H1 (cell line): ENCODE results near the gene CDC42BPB.

ENCODE experiments used
- CBX5 ChIP-seq: fragments of 300-800, 300-1000 bp; sonication (generic); IDR thresholded peaks from 2 replicates; pipeline ENCODE4 v1.7.1; 2016; ENCODE audit warnings: antibody characterized with exemption, low read length, low read depth
- CHD2 ChIP-seq: IDR thresholded peaks from 2 replicates; pipeline ENCODE4 v1.6.1; 2012; ENCODE audit warnings: low read length, improper control_type of control experiment
- CTCF ChIP-seq, 3 experiments: IDR thresholded peaks; 1 replicate in 2 of 3; 2 replicates in 1 of 3; pipeline versions ENCODE4 v1.5.1 to v1.6.1; 2011; ENCODE audit warnings: low read length in 3 of 3, mild to moderate bottlenecking in 3 of 3, inconsistent platforms in 2 of 3, low read depth in 1 of 3, moderate library complexity in 1 of 3; ENCODE audit not compliant: insufficient read depth in 1 of 3; ENCODE audit errors: control extremely low read depth in 1 of 3
- E2F6 ChIP-seq: IDR thresholded peaks from 2 replicates; pipeline ENCODE4 v1.6.1; 2012; ENCODE audit warnings: inconsistent platforms
- EZH2 ChIP-seq: fragments of 200-600 bp; sonication (generic); IDR thresholded peaks from 2 replicates; pipeline ENCODE4 v1.7.1; 2012; ENCODE audit warnings: low read depth, mild to moderate bottlenecking, moderate library complexity, low read length, inconsistent platforms; ENCODE audit not compliant: severe bottlenecking
- MAFK ChIP-seq: IDR thresholded peaks from 2 replicates; pipeline ENCODE4 v1.6.1; 2012; ENCODE audit warnings: low read depth, mild to moderate bottlenecking, improper control_type of control experiment, low read length
- SUZ12 ChIP-seq: fragments of 200-600 bp; sonication (generic); IDR thresholded peaks from 2 replicates; pipeline ENCODE4 v1.6.1; 2012; ENCODE audit warnings: mild to moderate bottlenecking, inconsistent platforms, low read length, moderate library complexity, mixed read lengths
- YY1 ChIP-seq: IDR thresholded peaks from 2 replicates; pipeline ENCODE4 v1.6.1; 2011; ENCODE audit warnings: low read depth, mild to moderate bottlenecking, low read length

- no peak for TF ChIP-seq YY1
- TF ChIP-seq CTCF (IDR thresholded peaks at IDR 0.05; ENCODE audit: control extremely low read depth in 1 of 3, insufficient read depth in 1 of 3, low read depth in 1 of 3, low read length in 3 of 3): no peak
- TF ChIP-seq EZH2: no peak
- TF ChIP-seq CBX5: no peak
- no peak for TF ChIP-seq SUZ12
- TF ChIP-seq MAFK: no peak
- TF ChIP-seq CHD2: no peak
- TF ChIP-seq E2F6: no peak
Measured at GRCh38 chr14:103090481-103091020, 33.2 kb upstream of the CDC42BPB start.
